Calu3 (cell line): ENCODE results near the gene METAP1D. TPM values are rescaled to one million over a fixed set of nuclear protein-coding genes. Genes with fewer than 3 reads are reported as not detected.

Experiments
- Bru-seq: library from RNA; stranded (reverse); fragments of 400-500 nt; gene quantifications from one replicate; lab custom pipeline; 2021; lab: Mats Ljungman, UMichigan
- BruChase-seq, 2 experiments: library from RNA; stranded (reverse); fragments of 400-500 nt; gene quantifications; one replicate each; lab custom pipeline; 2021; lab: Mats Ljungman, UMichigan
- BruUV-seq: library from RNA; stranded (reverse); fragments of 400-500 nt; replicated peaks from 2 replicates; lab custom pipeline; 2021; lab: Mats Ljungman, UMichigan
- CTCF ChIA-PET: fragments of 300-600 bp; sonication (Branson Sonifier 250); formaldehyde crosslinking; loops from one replicate; lab custom pipeline; 2022; ENCODE audit warnings: antibody characterized with exemption; lab: Charles Lee
- DNase-seq: peaks from one replicate; pipeline ENCODE4 v3.0.0; 2022
- H3K27ac Mint-ChIP-seq: one replicate; pipeline ENCODE4 v1.8.0; 2022; ENCODE audit warnings: mixed read lengths; ENCODE audit not compliant: unreplicated experiment
- H3K27me3 Mint-ChIP-seq: one replicate; pipeline ENCODE4 v1.8.0; 2022; ENCODE audit warnings: mixed read lengths; ENCODE audit not compliant: unreplicated experiment
- H3K36me3 Mint-ChIP-seq: one replicate; pipeline ENCODE4 v1.8.0; 2022; ENCODE audit warnings: mild to moderate bottlenecking, moderate library complexity, mixed read lengths; ENCODE audit not compliant: insufficient read depth, unreplicated experiment
- H3K4me1 Mint-ChIP-seq: one replicate; pipeline ENCODE4 v1.8.0; 2022; ENCODE audit warnings: mild to moderate bottlenecking, low read depth, mixed read lengths; ENCODE audit not compliant: unreplicated experiment
- H3K4me3 Mint-ChIP-seq: one replicate; pipeline ENCODE4 v1.8.0; 2022; ENCODE audit warnings: mild to moderate bottlenecking, low read depth, moderate library complexity, mixed read lengths; ENCODE audit not compliant: unreplicated experiment
- H3K9me3 Mint-ChIP-seq: one replicate; pipeline ENCODE4 v1.8.0; 2022; ENCODE audit warnings: low read depth, mixed read lengths; ENCODE audit not compliant: unreplicated experiment
- CTCF ChIP-seq: fragments of 200-600 bp; IDR thresholded peaks from one replicate; pipeline ENCODE4 v1.8.0; 2022; ENCODE audit warnings: antibody characterized with exemption; ENCODE audit not compliant: unreplicated experiment
- intact Hi-C: fragments of 100-400 bp; cut with micrococcal nuclease; formaldehyde crosslinking; loops from one replicate; pipeline ENCODE4 v1.10.0; 2022; ENCODE audit not compliant: unreplicated experiment
- long read RNA-seq: library from polyadenylated mRNA; stranded (forward); transcript quantifications from one replicate; pipeline ENCODE4 v2.0.0, GENCODE V29; 2022
- total RNA-seq: library from RNA; stranded (reverse); gene quantifications from 2 replicates; pipeline ENCODE4 v1.2.3, GENCODE V29; 2022

Gene METAP1D
- 11.0 and 11.1 TPM in 2 replicates for total RNA-seq
- percentile 55 among the genes with signal in this experiment for Bru-seq, nascent RNA
- percentile 57 among the genes with signal in this experiment for BruChase-seq, experiment 1, labeled RNA remaining after a 6-hour chase
- BruChase-seq, experiment 2, labeled RNA remaining after a 2-hour chase, result percentile 58 among the genes with signal in this experiment
- long read RNA-seq, transcript METAP1D-201 (10 exons, 3,419 nt), result major isoform, 5 of 16 reads
- long read RNA-seq, partial matches to known transcripts, result 1 of 16 reads
- long read RNA-seq, other reads (novel, unspliced or antisense), result 8 of 16 reads

DNA sequence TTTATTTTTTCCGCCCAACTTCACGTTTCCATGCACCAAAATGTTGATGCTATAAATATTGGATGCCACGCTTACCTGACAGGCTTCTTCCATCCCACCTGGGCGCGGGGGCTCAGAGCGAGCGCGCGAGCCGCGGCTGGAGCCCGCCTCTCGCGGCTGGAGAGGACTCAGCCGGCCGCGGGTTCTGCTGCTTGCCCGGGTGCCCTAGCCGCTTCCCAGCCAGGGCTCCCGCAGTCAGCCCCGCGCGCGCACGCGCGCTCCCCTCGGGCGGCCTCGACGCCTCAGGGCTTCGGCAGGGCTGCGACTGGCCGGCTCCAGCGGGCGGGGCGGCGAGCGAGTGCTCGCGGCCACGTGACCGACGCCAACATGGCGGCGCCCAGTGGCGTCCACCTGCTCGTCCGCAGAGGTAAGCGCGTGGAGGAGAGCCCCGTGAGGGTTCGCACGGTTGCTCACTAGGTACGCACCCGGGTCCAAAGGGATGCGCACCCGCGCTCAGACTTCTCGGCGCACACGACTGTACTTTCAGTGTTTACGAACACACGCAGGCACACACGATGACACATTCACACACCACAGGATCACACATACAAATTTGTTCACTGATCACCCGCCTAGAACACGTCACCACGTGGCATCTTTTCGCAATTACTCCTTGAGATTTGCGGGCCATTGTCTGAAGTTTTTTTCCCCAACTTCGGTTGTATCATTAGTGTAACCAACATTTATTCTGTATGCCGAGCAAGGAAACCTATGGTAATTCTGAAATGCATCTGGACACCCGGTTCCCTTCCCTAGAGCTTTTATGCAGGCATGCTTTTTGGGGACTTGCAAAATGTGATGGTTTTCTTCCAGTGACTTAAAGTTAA, at the start of gene METAP1D:
METAP1D (plus strand) TSS at position 350 of the 866 bp plus-strand sequence; CDS start at position 367, 17 bp downstream.
- H3K9me3 Mint-ChIP-seq, result no peaks in the 10 kb centered on the region
- H3K4me3 Mint-ChIP-seq, result peak within 1 kb of the TSS; percentile 84
- BruUV-seq, result TSS peak; percentile 84
- intact Hi-C loops, result loop anchor here (10.0 kb wide), 1 partner anchor 105 kb away; the partner anchor contains the start of gene DLX2
- peaks cover 7% of the 10 kb centered on the region for H3K4me1 Mint-ChIP-seq
- H3K27ac Mint-ChIP-seq, result peak within 1 kb of the TSS; percentile 56
- CTCF ChIA-PET, result interaction anchor here (0.7 kb wide), 1 partner anchor 1340 kb away, joined by 3 read pairs; no protein-coding TSS in a partner anchor
- no peak for TF ChIP-seq CTCF
- DNase-seq, result peak; percentile 94
- H3K36me3 Mint-ChIP-seq, result peaks cover 17% of the 10 kb centered on the region
- no peaks in the 10 kb centered on the region for H3K27me3 Mint-ChIP-seq

GRCh38 chr2:171952276-171952675, 47.5 kb upstream of the METAP1D start:
- CTCF ChIA-PET, result no interaction called here
- TF ChIP-seq CTCF, result no peak
- Mint-ChIP-seq H3K27ac (no peak overlapping the region), H3K9me3 (no peaks in the 10 kb centered on the region), H3K36me3 (no peaks in the 10 kb centered on the region), H3K4me1 (no peaks in the 10 kb centered on the region), H3K27me3 (no peaks in the 10 kb centered on the region), H3K4me3 (no peak overlapping the region)
- DNase-seq, result no peak
- BruUV-seq, result no TSS peak
- intact Hi-C loops, result no loop called here

- BruUV-seq, result no TSS peak
- Mint-ChIP-seq H3K27me3 (no peaks in the 10 kb centered on the region), H3K27ac (no peak overlapping the region), H3K4me1 (no peaks in the 10 kb centered on the region), H3K36me3 (no peaks in the 10 kb centered on the region), H3K4me3 (no peak overlapping the region), H3K9me3 (no peaks in the 10 kb centered on the region)
- no peak for DNase-seq
- TF ChIP-seq CTCF, result no peak
- CTCF ChIA-PET, result no interaction called here
- intact Hi-C loops, result no loop called here
These were observed 47.0 kb upstream of the METAP1D start for GRCh38 chr2:171952748-171953147.

GRCh38 chr2:171956135-171956825, 43.5 kb upstream of the METAP1D start:
- H3K36me3 Mint-ChIP-seq, result no peaks in the 10 kb centered on the region
- H3K4me3 Mint-ChIP-seq, result no peak overlapping the region
- CTCF ChIA-PET, result no interaction called here
- H3K27ac Mint-ChIP-seq, result no peak overlapping the region
- no peak for TF ChIP-seq CTCF
- no peak for DNase-seq
- BruUV-seq, result no TSS peak
- H3K27me3 Mint-ChIP-seq, result no peaks in the 10 kb centered on the region
- intact Hi-C loops, result no loop called here
- H3K9me3 Mint-ChIP-seq, result no peaks in the 10 kb centered on the region
- H3K4me1 Mint-ChIP-seq, result peaks cover 8% of the 10 kb centered on the region
